Gastrocnemius medialis (tissue), 4 donors: ENCODE measurements around the gene LILRA5.

Source experiments
- CTCF ChIP-seq, 5 experiments: fragments of 450-650 bp in 3 of 5; fragments of 200-600 bp in 2 of 5; sonication (generic) in 2 of 5; IDR thresholded peaks in 4 of 5; conservative IDR thresholded peaks in 1 of 5; 1 replicate in 4 of 5; 2 replicates in 1 of 5; pipeline ENCODE4 v1.5.1; 2016 to 2019; ENCODE audit warnings: antibody characterized with exemption in 5 of 5, mild to moderate bottlenecking in 3 of 5, moderate library complexity in 3 of 5
- POLR2A ChIP-seq, 2 donors: fragments of 450-650 bp; IDR thresholded peaks; one replicate each; pipeline ENCODE4 v1.6.1; 2017; ENCODE audit warnings: antibody characterized with exemption in 2 of 2, mild to moderate bottlenecking in 2 of 2, moderate library complexity in 2 of 2

DNA sequence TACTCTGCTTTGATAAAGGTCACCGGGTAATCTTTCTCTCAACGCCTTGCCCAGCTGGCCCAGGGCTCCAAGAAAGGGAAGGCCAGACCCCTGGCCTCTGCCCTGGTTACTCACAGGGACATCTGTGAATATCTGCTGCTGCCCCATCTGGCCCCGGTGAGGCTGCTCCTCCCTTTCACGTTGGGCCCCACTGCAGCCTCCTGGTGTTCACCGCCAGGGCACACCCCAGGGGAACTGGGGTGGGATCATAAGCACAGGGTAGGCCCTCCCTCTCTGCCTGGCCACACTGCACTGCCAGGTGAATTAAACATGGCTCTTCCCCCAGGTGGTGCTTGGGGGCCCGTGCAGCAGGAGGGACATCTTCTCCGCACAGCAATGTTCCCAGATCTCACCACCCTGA, 39.1 kb upstream of the LILRA5 start:
- TF ChIP-seq CTCF (IDR thresholded peaks at IDR 0.05 in 4 of 5, conservative IDR thresholded peaks at IDR 0.05 in 1 of 5), result no peak
- TF ChIP-seq POLR2A (IDR thresholded peaks at IDR 0.05), result no peak
